Peyer's patch (tissue), 4 donors: ENCODE data around the gene MSANTD2.

Experiments
- POLR2A ChIP-seq, 2 donors: fragments of 450-650 bp; IDR thresholded peaks; one replicate each; pipeline ENCODE4 v1.5.1; 2017; ENCODE audit warnings: antibody characterized with exemption in 2 of 2, mild to moderate bottlenecking in 2 of 2, moderate library complexity in 2 of 2
- TF ChIP-seq, protein P1 (sequence below), 6 experiments: fragments of 450-650 bp in 4 of 6; fragments of 200-600 bp in 2 of 6; sonication (generic) in 1 of 6; IDR thresholded peaks; one replicate each; pipeline ENCODE4 v1.5.1; 2017 to 2019; ENCODE audit warnings: antibody characterized with exemption in 6 of 6, mild to moderate bottlenecking in 3 of 6, moderate library complexity in 1 of 6

DNA sequence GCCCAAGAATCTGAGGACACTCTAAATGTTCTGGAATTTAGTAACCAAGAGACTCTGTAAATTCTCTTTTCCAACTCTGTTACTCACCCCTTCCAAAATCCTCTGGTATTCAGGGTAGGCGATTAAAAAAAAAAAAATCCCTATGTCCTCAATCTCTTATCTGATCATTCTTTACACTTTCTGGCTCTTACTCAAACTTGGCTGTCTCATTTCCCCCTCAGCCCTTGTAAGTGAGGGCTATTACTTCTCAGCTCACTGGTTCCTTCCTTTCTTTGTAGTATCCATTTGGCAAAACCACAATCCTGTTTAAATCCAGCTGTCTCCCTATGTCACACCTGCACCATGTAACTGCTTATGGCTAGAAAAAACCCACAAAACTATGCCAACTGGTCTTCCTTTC lies 12.7 kb upstream of the MSANTD2 start:
- TF ChIP-seq, protein P1, sequence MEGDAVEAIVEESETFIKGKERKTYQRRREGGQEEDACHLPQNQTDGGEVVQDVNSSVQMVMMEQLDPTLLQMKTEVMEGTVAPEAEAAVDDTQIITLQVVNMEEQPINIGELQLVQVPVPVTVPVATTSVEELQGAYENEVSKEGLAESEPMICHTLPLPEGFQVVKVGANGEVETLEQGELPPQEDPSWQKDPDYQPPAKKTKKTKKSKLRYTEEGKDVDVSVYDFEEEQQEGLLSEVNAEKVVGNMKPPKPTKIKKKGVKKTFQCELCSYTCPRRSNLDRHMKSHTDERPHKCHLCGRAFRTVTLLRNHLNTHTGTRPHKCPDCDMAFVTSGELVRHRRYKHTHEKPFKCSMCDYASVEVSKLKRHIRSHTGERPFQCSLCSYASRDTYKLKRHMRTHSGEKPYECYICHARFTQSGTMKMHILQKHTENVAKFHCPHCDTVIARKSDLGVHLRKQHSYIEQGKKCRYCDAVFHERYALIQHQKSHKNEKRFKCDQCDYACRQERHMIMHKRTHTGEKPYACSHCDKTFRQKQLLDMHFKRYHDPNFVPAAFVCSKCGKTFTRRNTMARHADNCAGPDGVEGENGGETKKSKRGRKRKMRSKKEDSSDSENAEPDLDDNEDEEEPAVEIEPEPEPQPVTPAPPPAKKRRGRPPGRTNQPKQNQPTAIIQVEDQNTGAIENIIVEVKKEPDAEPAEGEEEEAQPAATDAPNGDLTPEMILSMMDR (IDR thresholded peaks at IDR 0.05): no peak
- no peak for TF ChIP-seq POLR2A (IDR thresholded peaks at IDR 0.05)
